Heart left ventricle (tissue), 16 donors: ENCODE data around the gene CD164L2. TPM values are rescaled to one million over a fixed set of nuclear protein-coding genes. Genes with fewer than 3 reads are reported as not detected.

Experiments
- ATAC-seq, 4 donors: fragments of 200-7000 bp; cut with Tn5 transposase; one replicate each; pipeline ENCODE4 v1.9.1; 2020 to 2022; ENCODE audit warnings: moderate library complexity in 4 of 4, mild to moderate bottlenecking in 3 of 4, moderate number of reproducible peaks in 1 of 4
- DNase-seq, 5 donors: peaks; one replicate each; pipeline ENCODE4 v3.0.0-alpha.2; 2020
- H3K27ac ChIP-seq, 12 donors: fragments of 200-600 bp; sonication (generic) in 4 of 12; one replicate each; pipeline versions ENCODE4 v1.5.0 to v1.8.0; 2016 to 2022; ENCODE audit warnings: mild to moderate bottlenecking in 2 of 12
- H3K27me3 ChIP-seq, 9 donors: fragments of 200-600 bp; sonication (generic) in 2 of 9; one replicate each; pipeline versions ENCODE4 v1.5.1 to v1.8.0; 2016 to 2022; ENCODE audit warnings: mild to moderate bottlenecking in 3 of 9
- H3K36me3 ChIP-seq, 9 donors: fragments of 200-600 bp; sonication (generic) in 2 of 9; one replicate each; pipeline versions ENCODE4 v1.5.0 to v1.8.0; 2018 to 2022; ENCODE audit warnings: mild to moderate bottlenecking in 2 of 9
- H3K4me1 ChIP-seq, 12 donors: fragments of 200-600 bp; sonication (generic) in 4 of 12; one replicate each; pipeline versions ENCODE4 v1.5.0 to v1.8.0; 2016 to 2022; ENCODE audit warnings: mild to moderate bottlenecking in 3 of 12
- H3K4me3 ChIP-seq, 12 donors: fragments of 200-600 bp; sonication (generic) in 4 of 12; one replicate each; pipeline versions ENCODE4 v1.5.0 to v1.8.0; 2017 to 2022; ENCODE audit warnings: mild to moderate bottlenecking in 9 of 12, moderate library complexity in 4 of 12
- H3K9me3 ChIP-seq, 12 donors: fragments of 200-600 bp; sonication (generic) in 4 of 12; one replicate each; pipeline versions ENCODE4 v1.5.0 to v1.8.0; 2016 to 2022; ENCODE audit warnings: mild to moderate bottlenecking in 1 of 12
- CTCF ChIP-seq, 12 donors: fragments of 200-600 bp; sonication (generic) in 4 of 12; IDR thresholded peaks; one replicate each; pipeline versions ENCODE4 v1.5.0 to v1.8.0; 2018 to 2022; ENCODE audit warnings: antibody characterized with exemption in 12 of 12, mild to moderate bottlenecking in 5 of 12
- POLR2A ChIP-seq, 2 donors: fragments of 450-650 bp; IDR thresholded peaks; one replicate each; pipeline ENCODE4 v1.6.1; 2017; ENCODE audit warnings: antibody characterized with exemption in 2 of 2, mild to moderate bottlenecking in 2 of 2, moderate library complexity in 2 of 2
- WGBS, 4 donors: extraction: QIAGEN DNeasy Blood & Tissue Kit in 2 of 4; methylation state at CpG; one replicate each; pipeline versions ENCODE4 v1.1.5 to v1.1.7; 2013 to 2018; 5-methylcytosine and 5-hydroxymethylcytosine counted together
- intact Hi-C, 10 donors: fragments of 100-400 bp; cut with DNase I; formaldehyde crosslinking; loops; one replicate each; pipeline versions ENCODE4 v1.11.1 to v1.14.2; 2022
- polyA plus RNA-seq, 2 donors: library from polyadenylated mRNA; stranded (reverse); fragments of 200-250 nt; gene quantifications; one replicate each; pipeline ENCODE4 v1.2.3, GENCODE V29; 2013
- total RNA-seq, 9 donors: library from RNA; depleted of rRNA in 2 of 9; stranded (reverse); fragments of >200 nt in 2 of 9; fragmentation: NEBNext Ultra II Directional in 3 of 9; extraction: Animal tissue kit (Norgen Biotek cat#: 25700) in 3 of 9; gene quantifications; one replicate each; pipeline versions ENCODE4 v1.1.0 to v1.2.4, GENCODE V29; 2016 to 2023
- donor health status: ischemic (EF 13 %, LVEDD 7.1; RV severe dilation, severe dysfunction).
- donor health status: healthy with polysubstance abuse.
- donor health status: DM: no; HTN: yes; CAD: no.
- donor health status: DM: no; HTN: no; CAD: no.
- donor health status: ischemic (EF 25% LVEDD 6.9; RV normal size, moderate dysfunction).
- donor health status: ischemic (EF 25% LVEDD 5.7; RV mildly dilated, moderate dysfunction).
- donor health status: healthy.
- donor health status: DM: yes; HTN: yes; CAD: no.
- donor health status: ischemic (EF 35%, LVEDD 5.7; RV mildly dilated, moderate dysfunction).
- donor health status: nonischemic (EF 11% LVEDD 7.7; RV severe dilation, severe dysfunction).
- donor health status: DM: yes; HTN: yes; CAD: no.
- donor health status: PGD.
- donor health status: ischemic (EF 29% LVEDD 5.4; RV normal size, mild dysfunction).
- donor health status: nonischemic (EF 23%, LVEDD 6.1; RV moderate dilation, normal function).

The CD164L2 gene
- total and polyA plus RNA-seq, 11 donors = not detected

GRCh38 chr1:27353629-27354028 lies 29.5 kb downstream of the CD164L2 start:
- Histone ChIP-seq H3K36me3 (peaks cover 0 to 55% (median 50%) of the 10 kb centered on the region in 9 donors), H3K27me3 (no peaks in the 10 kb centered on the region), H3K27ac (no peak overlapping the region), H3K4me1 (peaks cover 0 to 41% (median 26%) of the 10 kb centered on the region in 12 donors), H3K9me3 (no peaks in the 10 kb centered on the region), H3K4me3 (no peak overlapping the region)
- DNase-seq = no peak
- intact Hi-C loops = loop anchor here in 2 of 10 donors (5.0 to 10.0 kb wide), 2 partner anchors 41 to 49 kb away; no protein-coding TSS in a partner anchor
- TF ChIP-seq CTCF (IDR thresholded peaks at IDR 0.05) (no peak), POLR2A (IDR thresholded peaks at IDR 0.05) (no peak)
- 90 to 100% (median 95%) methylated on average over 3 of the region's 3 CpGs for WGBS, 4 donors
- no peak for ATAC-seq

GRCh38 chr1:27353166-27353565 lies 30.0 kb downstream of the CD164L2 start:
- intact Hi-C loops = loop anchor here in 2 of 10 donors (5.0 to 10.0 kb wide), 2 partner anchors 41 to 48 kb away; no protein-coding TSS in a partner anchor
- Histone ChIP-seq H3K27me3 (no peaks in the 10 kb centered on the region), H3K9me3 (no peaks in the 10 kb centered on the region), H3K27ac (no peak overlapping the region), H3K4me3 (no peak overlapping the region), H3K4me1 (peaks cover 0 to 42% (median 26%) of the 10 kb centered on the region in 12 donors), H3K36me3 (peaks cover 0 to 50% (median 46%) of the 10 kb centered on the region in 9 donors)
- ATAC-seq (peak in 1 of 4 donors; percentile 2), DNase-seq (peak in 1 of 5 donors; percentile 66)
- WGBS, 4 donors = 86 to 92% (median 88%) methylated on average over 7 to 13 of the region's 13 CpGs
- no peak for TF ChIP-seq CTCF (IDR thresholded peaks at IDR 0.05)
- TF ChIP-seq POLR2A (IDR thresholded peaks at IDR 0.05) = no peak

GRCh38 chr1:27351541-27352107 lies 31.5 kb downstream of the CD164L2 start:
- Histone ChIP-seq H3K27me3 (no peaks in the 10 kb centered on the region), H3K27ac (peak overlapping the region in 5 of 12 donors; percentile 3 to 55 (median 25)), H3K36me3 (peaks cover 0 to 37% (median 33%) of the 10 kb centered on the region in 9 donors), H3K4me3 (peak overlapping the region in 8 of 12 donors; percentile 7 to 61 (median 50)), H3K4me1 (peaks cover 0 to 31% (median 22%) of the 10 kb centered on the region in 12 donors), H3K9me3 (no peaks in the 10 kb centered on the region)
- intact Hi-C loops = loop anchor here in 2 of 10 donors (5.0 to 10.0 kb wide), 2 partner anchors 39 to 47 kb away; no protein-coding TSS in a partner anchor
- WGBS, 4 donors = 50 to 57% (median 52%) methylated on average over 5 to 8 of the region's 8 CpGs
- DNase-seq (peak in 1 of 5 donors; percentile 30), ATAC-seq (no peak)
- TF ChIP-seq CTCF (IDR thresholded peaks at IDR 0.05) = no peak
- no peak for TF ChIP-seq POLR2A (IDR thresholded peaks at IDR 0.05)
